ENCODE measurements around the gene RNF43. TPM values are rescaled to one million over a fixed set of nuclear protein-coding genes. Genes with fewer than 3 reads are reported as not detected.

RNF43 gene
- total RNA-seq, 4 donors from 2014 or later, result 46.9 to 104 (median 85.4) TPM

DNA sequence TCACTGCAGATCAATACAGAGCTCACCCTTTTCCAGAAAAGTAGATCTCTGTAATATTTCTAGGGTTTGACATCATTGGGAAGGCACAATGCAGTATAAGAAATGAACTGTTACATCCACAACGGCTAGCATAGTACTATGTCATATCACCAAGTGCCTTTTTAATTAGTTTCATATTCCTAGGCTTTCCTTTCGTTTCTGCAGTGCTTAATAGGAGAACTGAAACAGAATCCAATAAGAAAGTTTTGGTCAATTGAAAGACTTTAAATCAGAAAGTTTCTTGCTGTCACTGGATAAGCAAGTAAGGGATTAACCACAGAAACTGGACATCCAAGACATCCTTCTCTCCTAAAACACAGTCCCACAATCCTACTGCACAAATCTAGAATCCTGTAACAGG lies 3.5 kb upstream of the RNF43 start:
- no peak overlapping the region for H3K4me3 ChIP-seq
- TF ChIP-seq, protein P1, sequence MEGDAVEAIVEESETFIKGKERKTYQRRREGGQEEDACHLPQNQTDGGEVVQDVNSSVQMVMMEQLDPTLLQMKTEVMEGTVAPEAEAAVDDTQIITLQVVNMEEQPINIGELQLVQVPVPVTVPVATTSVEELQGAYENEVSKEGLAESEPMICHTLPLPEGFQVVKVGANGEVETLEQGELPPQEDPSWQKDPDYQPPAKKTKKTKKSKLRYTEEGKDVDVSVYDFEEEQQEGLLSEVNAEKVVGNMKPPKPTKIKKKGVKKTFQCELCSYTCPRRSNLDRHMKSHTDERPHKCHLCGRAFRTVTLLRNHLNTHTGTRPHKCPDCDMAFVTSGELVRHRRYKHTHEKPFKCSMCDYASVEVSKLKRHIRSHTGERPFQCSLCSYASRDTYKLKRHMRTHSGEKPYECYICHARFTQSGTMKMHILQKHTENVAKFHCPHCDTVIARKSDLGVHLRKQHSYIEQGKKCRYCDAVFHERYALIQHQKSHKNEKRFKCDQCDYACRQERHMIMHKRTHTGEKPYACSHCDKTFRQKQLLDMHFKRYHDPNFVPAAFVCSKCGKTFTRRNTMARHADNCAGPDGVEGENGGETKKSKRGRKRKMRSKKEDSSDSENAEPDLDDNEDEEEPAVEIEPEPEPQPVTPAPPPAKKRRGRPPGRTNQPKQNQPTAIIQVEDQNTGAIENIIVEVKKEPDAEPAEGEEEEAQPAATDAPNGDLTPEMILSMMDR (IDR thresholded peaks at IDR 0.05), result no peak
- TF ChIP-seq POLR2A (IDR thresholded peaks at IDR 0.05), result no peak
- DNase-seq, result no peak

DNA sequence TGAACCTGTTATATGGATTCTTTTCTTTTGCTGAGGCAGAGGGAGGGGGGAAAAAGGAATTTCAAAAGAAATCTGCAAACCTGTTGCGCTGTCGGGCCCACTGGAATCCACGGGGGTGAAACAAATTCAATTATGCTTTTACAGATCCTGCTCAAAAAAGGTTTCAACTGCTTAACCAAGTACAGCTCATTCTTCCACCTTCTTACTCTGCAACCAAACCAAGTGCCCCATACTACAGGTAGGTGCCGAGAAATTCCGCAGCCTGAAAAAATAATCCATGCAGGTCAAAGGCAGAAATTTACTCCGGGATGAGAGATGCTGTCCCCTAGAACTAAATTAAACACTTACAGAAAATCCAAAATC lies 416 bp downstream of the RNF43 start:
- TF ChIP-seq, protein P1 (IDR thresholded peaks at IDR 0.05), result peak in 1 of 6 experiments; percentile 8
- no peak for TF ChIP-seq POLR2A (IDR thresholded peaks at IDR 0.05)
- no peak for DNase-seq
- no peaks in the 10 kb centered on the region for H3K27me3 ChIP-seq
- peak overlapping the region; percentile 47 to 83 (median 62) for H3K27ac ChIP-seq
- H3K9me3 ChIP-seq, result no peaks in the 10 kb centered on the region
- no peaks in the 10 kb centered on the region for H3K36me3 ChIP-seq
- peaks cover 0 to 7% (median 0%) of the 10 kb centered on the region in 4 donors for H3K4me1 ChIP-seq
- peak overlapping the region in 3 of 4 donors; percentile 25 to 52 (median 47) for H3K4me3 ChIP-seq

More for the DNA sequence above, 3.5 kb upstream of the RNF43 start:
- Histone ChIP-seq H3K27me3 (no peaks in the 10 kb centered on the region), H3K4me1 (peaks cover 0 to 7% (median 0%) of the 10 kb centered on the region in 4 donors), H3K27ac (no peak overlapping the region), H3K36me3 (no peaks in the 10 kb centered on the region), H3K9me3 (no peaks in the 10 kb centered on the region)

DNA sequence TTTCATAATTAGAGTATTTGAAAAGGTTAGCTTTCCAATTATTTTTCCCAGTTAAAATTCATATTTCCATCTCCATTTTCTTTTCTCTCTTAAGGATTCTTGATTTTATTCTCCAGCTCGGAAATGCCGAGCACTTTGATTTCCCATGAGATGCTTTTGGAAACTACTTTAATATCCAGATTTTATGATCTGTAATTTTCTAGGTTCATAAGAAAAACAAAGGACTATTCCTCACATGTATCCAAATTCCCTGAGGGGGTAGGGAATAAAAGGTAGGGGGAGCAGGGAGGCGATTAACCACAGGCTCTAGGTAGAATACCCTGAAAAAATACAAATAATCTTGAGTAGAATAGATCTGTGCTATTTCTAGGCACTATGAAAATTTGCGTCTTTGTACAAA lies 938 bp downstream of the RNF43 start:
- Histone ChIP-seq H3K4me1 (peaks cover 0 to 7% (median 0%) of the 10 kb centered on the region in 4 donors), H3K27ac (peak overlapping the region in 3 of 4 donors; percentile 47 to 83 (median 76)), H3K9me3 (no peaks in the 10 kb centered on the region), H3K27me3 (no peaks in the 10 kb centered on the region), H3K36me3 (no peaks in the 10 kb centered on the region), H3K4me3 (peak overlapping the region in 3 of 4 donors; percentile 25 to 52 (median 47))
- no peak for TF ChIP-seq POLR2A (IDR thresholded peaks at IDR 0.05)
- TF ChIP-seq, protein P1 (IDR thresholded peaks at IDR 0.05), result no peak
- DNase-seq, result no peak

DNA sequence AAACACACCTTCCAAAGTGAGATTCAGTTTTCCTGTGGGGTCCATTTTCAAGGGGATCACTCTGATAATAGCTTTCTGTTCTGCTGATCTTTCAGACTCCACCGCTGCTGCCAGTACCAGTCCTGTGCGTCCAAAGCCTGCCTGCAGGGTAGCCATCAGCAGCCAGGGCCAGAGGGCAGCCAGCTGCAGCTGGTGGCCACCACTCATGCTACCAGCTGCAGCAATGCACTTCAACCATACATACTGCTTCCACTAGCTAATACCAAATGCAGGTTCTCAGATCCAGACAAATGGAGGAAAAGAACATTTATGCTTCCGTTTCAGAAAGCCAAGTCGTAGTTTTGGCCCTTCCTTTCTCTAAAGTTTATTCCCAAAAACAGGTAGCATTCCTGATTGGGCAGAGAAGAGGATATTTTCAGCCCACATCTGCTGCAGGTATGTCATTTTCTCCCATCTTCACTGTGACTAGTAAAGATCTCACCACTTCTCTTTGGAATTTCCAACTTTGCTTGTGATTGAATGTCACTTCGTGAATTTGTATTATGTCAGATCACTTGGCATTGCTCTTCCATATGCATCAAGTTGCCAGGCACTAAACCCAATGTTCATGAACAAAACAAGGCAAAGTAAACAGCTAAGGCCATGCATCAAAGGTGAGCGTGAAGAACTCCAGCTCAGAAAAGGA lies 1.8 kb downstream of the RNF43 start:
- TF ChIP-seq, protein P1 (IDR thresholded peaks at IDR 0.05), result peak in 3 of 6 experiments; percentile 34 to 49 (median 46)
- TF ChIP-seq POLR2A (IDR thresholded peaks at IDR 0.05), result no peak
- no peaks in the 10 kb centered on the region for H3K36me3 ChIP-seq
- DNase-seq, result peak in 2 of 3 donors; percentile 70 to 75
- H3K27me3 ChIP-seq, result no peaks in the 10 kb centered on the region
- no peaks in the 10 kb centered on the region for H3K9me3 ChIP-seq
- H3K4me1 ChIP-seq, result peaks cover 0 to 7% (median 2%) of the 10 kb centered on the region in 4 donors
- peak overlapping the region in 3 of 4 donors; percentile 47 to 83 (median 76) for H3K27ac ChIP-seq
- peak overlapping the region in 3 of 4 donors; percentile 25 to 52 (median 47) for H3K4me3 ChIP-seq

DNA sequence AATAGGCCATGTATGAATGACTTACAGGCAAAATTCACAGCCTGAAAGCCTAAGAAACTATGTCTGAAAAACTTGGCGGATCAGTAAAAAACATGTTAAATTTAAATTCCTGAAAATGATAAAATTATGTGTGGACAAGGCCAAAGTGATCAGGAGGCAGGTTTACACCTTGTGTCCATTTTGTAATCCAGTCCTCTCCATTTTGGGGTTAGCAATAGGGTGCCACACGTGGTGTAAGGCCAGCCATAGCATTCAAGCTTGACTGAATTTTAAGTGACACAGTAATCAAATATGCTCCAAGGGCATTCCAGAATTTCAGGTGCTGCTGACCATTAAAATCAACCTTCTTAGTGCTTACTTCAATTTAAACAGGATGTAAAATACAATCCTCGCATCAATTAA lies 2.7 kb downstream of the RNF43 start:
- TF ChIP-seq, protein P1 (IDR thresholded peaks at IDR 0.05), result no peak
- no peak for TF ChIP-seq POLR2A (IDR thresholded peaks at IDR 0.05)
- no peaks in the 10 kb centered on the region for H3K27me3 ChIP-seq
- no peak for DNase-seq
- peak overlapping the region in 1 of 4 donors; percentile 10 for H3K27ac ChIP-seq
- peak overlapping the region in 3 of 4 donors; percentile 3 to 52 (median 47) for H3K4me3 ChIP-seq
- H3K4me1 ChIP-seq, result peaks cover 0 to 7% (median 2%) of the 10 kb centered on the region in 4 donors
- no peaks in the 10 kb centered on the region for H3K9me3 ChIP-seq
- H3K36me3 ChIP-seq, result no peaks in the 10 kb centered on the region
